Right lobe of liver (tissue), 4 donors: ENCODE data around the gene VGF.

Experiments
- POLR2A ChIP-seq: fragments of 450-650 bp; IDR thresholded peaks from one replicate; pipeline ENCODE4 v1.6.1; 2017; ENCODE audit warnings: antibody characterized with exemption, mild to moderate bottlenecking
- TF ChIP-seq, protein P1 (sequence below), 4 donors: fragments of 200-600 bp in 3 of 4; fragments of 450-650 bp in 1 of 4; IDR thresholded peaks; one replicate each; pipeline versions ENCODE4 v1.5.1 to v1.8.0; 2016 to 2022; ENCODE audit warnings: antibody characterized with exemption in 4 of 4, mild to moderate bottlenecking in 2 of 4
- donor health status: DM: no; HTN: no; CAD: no.
- donor health status: DM: no; HTN: no; CAD: no.
- donor health status: DM: no; HTN: yes; CAD: no.

DNA sequence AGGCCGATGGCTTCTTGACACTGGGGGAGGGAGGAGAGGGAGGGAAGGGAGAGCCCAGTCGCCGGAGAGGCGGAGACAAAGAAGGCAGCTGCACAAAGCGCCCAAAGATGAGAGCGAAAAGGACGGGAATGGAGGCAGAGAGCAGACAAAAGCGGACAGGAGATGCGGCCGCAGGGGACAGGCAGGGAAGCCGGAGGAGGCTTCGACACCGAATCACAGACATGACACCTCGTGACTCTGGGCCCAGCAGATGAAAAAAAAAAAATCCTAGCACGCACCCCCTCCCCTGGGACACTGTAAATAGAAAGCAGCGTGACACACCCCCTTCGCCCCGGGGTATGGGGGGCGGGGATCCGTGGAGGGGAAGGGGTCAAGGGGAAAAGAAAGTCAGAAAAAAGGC is 13.7 kb upstream of the VGF start:
- TF ChIP-seq, protein P1, sequence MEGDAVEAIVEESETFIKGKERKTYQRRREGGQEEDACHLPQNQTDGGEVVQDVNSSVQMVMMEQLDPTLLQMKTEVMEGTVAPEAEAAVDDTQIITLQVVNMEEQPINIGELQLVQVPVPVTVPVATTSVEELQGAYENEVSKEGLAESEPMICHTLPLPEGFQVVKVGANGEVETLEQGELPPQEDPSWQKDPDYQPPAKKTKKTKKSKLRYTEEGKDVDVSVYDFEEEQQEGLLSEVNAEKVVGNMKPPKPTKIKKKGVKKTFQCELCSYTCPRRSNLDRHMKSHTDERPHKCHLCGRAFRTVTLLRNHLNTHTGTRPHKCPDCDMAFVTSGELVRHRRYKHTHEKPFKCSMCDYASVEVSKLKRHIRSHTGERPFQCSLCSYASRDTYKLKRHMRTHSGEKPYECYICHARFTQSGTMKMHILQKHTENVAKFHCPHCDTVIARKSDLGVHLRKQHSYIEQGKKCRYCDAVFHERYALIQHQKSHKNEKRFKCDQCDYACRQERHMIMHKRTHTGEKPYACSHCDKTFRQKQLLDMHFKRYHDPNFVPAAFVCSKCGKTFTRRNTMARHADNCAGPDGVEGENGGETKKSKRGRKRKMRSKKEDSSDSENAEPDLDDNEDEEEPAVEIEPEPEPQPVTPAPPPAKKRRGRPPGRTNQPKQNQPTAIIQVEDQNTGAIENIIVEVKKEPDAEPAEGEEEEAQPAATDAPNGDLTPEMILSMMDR (IDR thresholded peaks at IDR 0.05), result no peak
- no peak for TF ChIP-seq POLR2A
